Measurements from ENCODE around the gene ROS1.

DNA sequence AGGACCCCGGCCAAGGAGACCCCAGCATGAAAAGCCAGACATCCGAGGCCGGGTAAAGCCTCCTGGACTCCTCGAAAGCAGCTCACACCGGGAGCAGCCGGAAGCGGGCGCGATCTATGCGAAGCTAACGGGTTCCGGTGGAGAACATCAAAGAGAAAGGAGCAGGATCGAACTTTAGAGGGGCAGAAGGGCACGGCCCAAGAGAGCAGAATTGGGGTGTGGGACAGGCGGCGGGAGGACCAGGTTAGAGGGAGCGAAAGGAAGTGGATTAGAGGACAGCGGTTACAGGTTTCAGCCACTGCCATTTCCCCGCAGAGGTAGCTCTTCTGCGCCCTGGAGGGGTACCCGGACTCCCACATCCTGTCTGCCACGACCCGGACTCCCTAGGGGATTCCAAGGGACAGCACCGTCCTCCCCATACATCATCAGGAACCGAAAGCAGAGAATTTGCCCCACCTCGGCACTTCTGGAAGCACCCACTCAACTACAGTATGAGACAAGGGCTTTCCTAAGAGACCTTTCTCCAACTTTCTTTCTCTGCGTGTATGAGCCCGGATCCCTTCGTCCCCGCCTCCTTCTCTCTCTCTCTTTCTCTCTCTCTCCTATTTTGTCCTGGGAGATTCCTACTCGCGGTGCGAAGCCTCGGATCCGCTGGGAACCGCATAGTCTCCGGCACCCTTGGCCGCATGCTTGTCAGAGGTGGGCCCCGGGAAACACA is 160.9 kb downstream of the ROS1 start:
- no peak for TF ChIP-seq CTCF (IDR thresholded peaks at IDR 0.05; ENCODE audit: insufficient read depth, low read depth, low read length)
- TF ChIP-seq EZH2 (IDR thresholded peaks at IDR 0.05; ENCODE audit: insufficient read depth, low read length) = peak; percentile 5
